IMR-90 (cell line): ENCODE data around the gene CLIP3. TPM values are rescaled to one million over a fixed set of nuclear protein-coding genes. Genes with fewer than 3 reads are reported as not detected.

Source experiments
- ATAC-seq: fragments of 200-7000 bp; cut with Tn5 transposase; 2 replicates; pipeline ENCODE4 v1.9.1; 2020; ENCODE audit warnings: low read depth, mild to moderate bottlenecking, moderate library complexity
- BruUV-seq: library from RNA; stranded (reverse); fragments of 400-500 nt; replicated peaks from 2 replicates; lab custom pipeline; 2021; lab: Mats Ljungman, UMichigan
- CTCF ChIA-PET: fragments of 300-600 bp; formaldehyde crosslinking; extraction: SDS; loops from one replicate; lab custom pipeline; 2021; ENCODE audit warnings: antibody characterized with exemption; lab: Yijun Ruan, JAX
- POLR2A ChIA-PET: fragments of 300-600 bp; sonication (Branson Sonifier 250); formaldehyde crosslinking; loops from one replicate; lab custom pipeline; 2022; ENCODE audit warnings: antibody characterized with exemption; ENCODE audit not compliant: unreplicated experiment; lab: Charles Lee
- DNase-seq: peaks from one replicate; pipeline ENCODE4 v3.0.0; 2013
- H2AFZ ChIP-seq: replicated peaks from 2 replicates; pipeline ENCODE3; 2013; ENCODE audit warnings: low read length, mild to moderate bottlenecking; ENCODE audit not compliant: poor library complexity
- H2AK5ac ChIP-seq: 2 replicates; pipeline ENCODE4 v1.6.1; 2013; ENCODE audit warnings: low read depth, low read length, inconsistent platforms
- H2AK9ac ChIP-seq: replicated peaks from 2 replicates; pipeline ENCODE3; 2013; ENCODE audit warnings: mild to moderate bottlenecking, low read depth, low read length, moderate library complexity; ENCODE audit not compliant: poor library complexity
- H2BK120ac ChIP-seq: 2 replicates; pipeline ENCODE4 v1.6.1; 2013; ENCODE audit warnings: low read depth, low read length, inconsistent platforms
- H2BK15ac ChIP-seq: 3 replicates; pipeline ENCODE4 v1.6.1; 2013; ENCODE audit warnings: low read depth, low read length, inconsistent platforms
- H2BK20ac ChIP-seq: 2 replicates; pipeline ENCODE4 v1.6.1; 2013; ENCODE audit warnings: low read depth, mild to moderate bottlenecking, inconsistent platforms, low read length, moderate library complexity
- H2BK5ac ChIP-seq: 2 replicates; pipeline ENCODE4 v1.6.1; 2013; ENCODE audit warnings: mild to moderate bottlenecking, low read depth, low read length, inconsistent platforms; ENCODE audit not compliant: poor library complexity, severe bottlenecking
- H3K14ac ChIP-seq: replicated peaks from 2 replicates; pipeline ENCODE4 v1.6.1; 2013; ENCODE audit warnings: low read depth, low read length, inconsistent platforms
- H3K18ac ChIP-seq: 2 replicates; pipeline ENCODE4 v1.6.1; 2013; ENCODE audit warnings: low read depth, low read length, control low read depth
- H3K23ac ChIP-seq: 2 replicates; pipeline ENCODE4 v1.6.1; 2013; ENCODE audit warnings: low read depth, low read length, inconsistent platforms
- H3K27ac ChIP-seq: 2 replicates; pipeline ENCODE4 v1.5.1; 2013; ENCODE audit warnings: mild to moderate bottlenecking, control low read depth, low read length; ENCODE audit not compliant: insufficient read depth
- H3K27me3 ChIP-seq: 2 replicates; pipeline ENCODE4 v1.6.1; 2013; ENCODE audit warnings: low read length; ENCODE audit not compliant: control insufficient read depth, insufficient read depth
- H3K36me3 ChIP-seq: 2 replicates; pipeline ENCODE4 v1.6.1; 2013; ENCODE audit warnings: low read length, mixed read lengths; ENCODE audit not compliant: control insufficient read depth, insufficient read depth
- H3K4ac ChIP-seq: 2 replicates; pipeline ENCODE4 v1.6.1; 2013; ENCODE audit warnings: low read depth, low read length, inconsistent platforms
- H3K4me1 ChIP-seq: 2 replicates; pipeline ENCODE4 v1.6.1; 2013; ENCODE audit warnings: low read length, mixed read lengths; ENCODE audit not compliant: control insufficient read depth, insufficient read depth
- H3K4me2 ChIP-seq: 2 replicates; pipeline ENCODE4 v1.6.1; 2013; ENCODE audit warnings: low read depth, mild to moderate bottlenecking, control low read depth, low read length, moderate library complexity
- H3K4me3 ChIP-seq: 2 replicates; pipeline ENCODE4 v1.5.1; 2013; ENCODE audit warnings: low read depth, mild to moderate bottlenecking, control low read depth, low read length, moderate library complexity; ENCODE audit not compliant: insufficient read depth
- H3K56ac ChIP-seq: 2 replicates; pipeline ENCODE4 v1.6.1; 2013; ENCODE audit warnings: low read length, inconsistent platforms; ENCODE audit not compliant: insufficient read depth; ENCODE audit errors: extremely low read depth
- H3K79me1 ChIP-seq, 2 experiments: 2 replicates each; pipeline ENCODE4 v1.6.1; 2013; ENCODE audit warnings: low read length in 2 of 2, inconsistent platforms in 1 of 2, low read depth in 1 of 2
- H3K9ac ChIP-seq: 2 replicates; pipeline ENCODE4 v1.6.1; 2013; ENCODE audit warnings: low read depth, low read length, control low read depth
- H3K9me1 ChIP-seq: 2 replicates; pipeline ENCODE4 v1.6.1; 2013; ENCODE audit warnings: low read length, inconsistent platforms; ENCODE audit not compliant: insufficient read depth
- H3K9me3 ChIP-seq: 2 replicates; pipeline ENCODE4 v1.6.1; 2013; ENCODE audit warnings: low read length; ENCODE audit not compliant: control insufficient read depth, insufficient read depth
- H4K20me1 ChIP-seq: 2 replicates; pipeline ENCODE4 v1.6.1; 2013; ENCODE audit warnings: low read length, inconsistent platforms; ENCODE audit not compliant: insufficient read depth
- H4K5ac ChIP-seq: 2 replicates; pipeline ENCODE4 v1.6.1; 2013; ENCODE audit warnings: mild to moderate bottlenecking, low read depth, low read length, control low read depth
- H4K8ac ChIP-seq, 2 experiments: 2 replicates each; pipeline ENCODE4 v1.6.1; 2013; ENCODE audit warnings: low read depth in 2 of 2, low read length in 2 of 2, control low read depth in 1 of 2, inconsistent platforms in 1 of 2
- H4K91ac ChIP-seq: 2 replicates; pipeline ENCODE4 v1.6.1; 2013; ENCODE audit warnings: low read depth, low read length, inconsistent platforms; ENCODE audit not compliant: insufficient read depth
- SMC3 ChIP-seq: fragments of 150-350 bp; IDR thresholded peaks from 2 replicates; pipeline ENCODE4 v1.6.1; 2016; ENCODE audit warnings: low read depth, mild to moderate bottlenecking, antibody characterized with exemption, low read length, moderate library complexity
- WGBS, 2 experiments: methylation state at CpG; one replicate each; pipeline versions ENCODE4 v1.1.5 to v1.1.7; 2013; ENCODE audit warnings: missing lambda C conversion rate in 2 of 2; ENCODE audit not compliant: insufficient read length in 1 of 2; ENCODE audit errors: extremely low coverage in 2 of 2; 5-methylcytosine and 5-hydroxymethylcytosine counted together
- dilution Hi-C: fragments of 300-500 bp; cut with HindIII; formaldehyde crosslinking; loops from one replicate; pipeline ENCODE4 v1.14.3; 2018; ENCODE audit warnings: low sequenced_read_pairs; ENCODE audit not compliant: unreplicated experiment
- in situ Hi-C: fragments of 300-500 bp; cut with MboI; formaldehyde crosslinking; loops from 3 replicates; pipeline ENCODE4 v1.14.3; 2019; ENCODE audit warnings: low sequenced_read_pairs, inconsistent platforms, mixed read lengths
- intact Hi-C: fragments of 100-400 bp; cut with micrococcal nuclease; formaldehyde crosslinking; loops from 2 replicates; pipeline ENCODE4 v1.10.0; 2022
- polyA plus RNA-seq, 3 experiments: library from polyadenylated mRNA; depleted of rRNA; stranded (reverse); fragments of >200 nt; gene quantifications; 2 replicates each; pipeline ENCODE4 v1.2.3, GENCODE V29; 2012; ENCODE audit warnings: low replicate concordance in 1 of 3
- total RNA-seq: library from RNA; depleted of rRNA; stranded (reverse); fragments of >200 nt; gene quantifications from 2 replicates; pipeline ENCODE4 v1.2.3, GENCODE V29; 2012

The CLIP3 gene
- total and polyA plus RNA-seq, 2 of the 4 experiments (the other 2 are of a cell fraction), result 5.4 to 28.7 TPM

- Histone ChIP-seq H3K4me2 (no peak overlapping the region), H2BK15ac (no peak overlapping the region), H3K9me3 (peaks cover 5% of the 10 kb centered on the region), H3K23ac (no peak overlapping the region), H2AFZ (no peak overlapping the region), H4K5ac (no peak overlapping the region), H3K36me3 (no peaks in the 10 kb centered on the region), H2BK20ac (no peak overlapping the region), H4K20me1 (no peaks in the 10 kb centered on the region; the same call in 1 of the 2 replicates), H2AK5ac (no peak overlapping the region), H2BK120ac (no peak overlapping the region), H3K4ac (no peak overlapping the region), H4K8ac (no peak overlapping the region), H3K4me3 (no peak overlapping the region), H3K27ac (no peak overlapping the region), H3K4me1 (no peaks in the 10 kb centered on the region), H3K18ac (no peak overlapping the region), H3K9me1 (no peaks in the 10 kb centered on the region), H2BK5ac (no peak overlapping the region), H3K9ac (no peak overlapping the region), H4K91ac (no peak overlapping the region), H2AK9ac (no peak overlapping the region), H3K79me1 (peaks cover 0 to 3% of the 10 kb centered on the region in 2 experiments; a peak in 1 of 4 replicates), H3K14ac (no peak overlapping the region), H3K56ac (no peak overlapping the region), H3K27me3 (peaks cover 20% of the 10 kb centered on the region)
- dilution Hi-C loops (no loop called here), intact Hi-C loops (no loop called here), in situ Hi-C loops (no loop called here)
- TF ChIP-seq SMC3, result no peak
- ATAC-seq (no peak), DNase-seq (no peak)
- WGBS, 2 experiments, result no CpG with 5 or more reads among the region's 4 CpGs
- POLR2A ChIA-PET, result no interaction called here
- BruUV-seq, result no TSS peak
- CTCF ChIA-PET, result no interaction called here
Observed at GRCh38 chr19:35990156-35990555, 42.5 kb downstream of the CLIP3 start.
